Measurements from ENCODE around the gene ZNF292.
"Not testable (repeated sequence)": the region's sequence is repeated elsewhere in the genome, so short reads cannot be mapped to it uniquely, and the experiment has no call there.

Gene ZNF292

GRCh38 chr6:87155842-87156815, 764 bp downstream of the ZNF292 start:
- intact Hi-C loops (cut with DNase I) = loop anchor here (10.0 kb wide), 3 partner anchors 79 to 1929 kb away; partner anchors contain the start of gene PNRC1

GRCh38 chr6:87157596-87157995, 2.2 kb downstream of the ZNF292 start:
- DNase-seq = not testable (repeated sequence)
- intact Hi-C loops (cut with DNase I) = loop anchor here (10.0 kb wide), 3 partner anchors 77 to 1927 kb away; partner anchors contain the start of gene PNRC1

More at GRCh38 chr6:87155842-87156815, 764 bp downstream of the ZNF292 start:
- peak in 41 of 42 donors; percentile 24 to 75 (median 48) for DNase-seq

- no peak for DNase-seq
- intact Hi-C loops (cut with DNase I) = no loop called here
These were observed 5.9 kb downstream of the ZNF292 start for GRCh38 chr6:87161299-87161698.

GRCh38 chr6:87164004-87164403, 8.6 kb downstream of the ZNF292 start:
- intact Hi-C loops (cut with DNase I) = no loop called here
- no peak for DNase-seq

GRCh38 chr6:87164506-87164905, 9.1 kb downstream of the ZNF292 start:
- DNase-seq = no peak
- intact Hi-C loops (cut with DNase I) = no loop called here

- DNase-seq = no peak
- intact Hi-C loops (cut with DNase I) = no loop called here
These were observed 9.8 kb downstream of the ZNF292 start for GRCh38 chr6:87165185-87165584.

- no peak for DNase-seq
- intact Hi-C loops (cut with DNase I) = no loop called here
These were observed 16.7 kb downstream of the ZNF292 start for GRCh38 chr6:87171938-87172633.

- DNase-seq = no peak
- intact Hi-C loops (cut with DNase I) = no loop called here
These were observed 18.8 kb downstream of the ZNF292 start for GRCh38 chr6:87174078-87174579.

GRCh38 chr6:87176493-87176892, 21.1 kb downstream of the ZNF292 start:
- DNase-seq = no peak

GRCh38 chr6:87180105-87180728, 24.9 kb downstream of the ZNF292 start:
- DNase-seq = no peak
- intact Hi-C loops (cut with DNase I) = no loop called here

More at GRCh38 chr6:87176493-87176892, 21.1 kb downstream of the ZNF292 start:
- intact Hi-C loops (cut with DNase I) = no loop called here

- intact Hi-C loops (cut with DNase I) = no loop called here
- DNase-seq = no peak
These were observed 26.5 kb downstream of the ZNF292 start for GRCh38 chr6:87181903-87182302.

GRCh38 chr6:87182321-87182720, 27.0 kb downstream of the ZNF292 start:
- DNase-seq = peak in 3 of 42 donors; percentile 27 to 52 (median 44)
- intact Hi-C loops (cut with DNase I) = no loop called here

- intact Hi-C loops (cut with DNase I) = no loop called here
- DNase-seq = no peak
These were observed 27.6 kb downstream of the ZNF292 start for GRCh38 chr6:87182940-87183339.

- intact Hi-C loops (cut with DNase I) = no loop called here
These were observed 28.3 kb downstream of the ZNF292 start for GRCh38 chr6:87183687-87184086.

GRCh38 chr6:87184762-87185250, 29.4 kb downstream of the ZNF292 start:
- intact Hi-C loops (cut with DNase I) = no loop called here
- DNase-seq = no peak

More at GRCh38 chr6:87183687-87184086, 28.3 kb downstream of the ZNF292 start:
- DNase-seq = no peak

- intact Hi-C loops (cut with DNase I) = no loop called here
- DNase-seq = no peak
These were observed 41.0 kb downstream of the ZNF292 start for GRCh38 chr6:87196275-87196842.

- no peak for DNase-seq
- intact Hi-C loops (cut with DNase I) = no loop called here
These were observed 42.2 kb downstream of the ZNF292 start for GRCh38 chr6:87197547-87197946.

GRCh38 chr6:87198022-87198810, 42.9 kb downstream of the ZNF292 start:
- intact Hi-C loops (cut with DNase I); DNase-seq: not testable (repeated sequence)

Data from head of caudate nucleus (tissue), 42 donors.